GM23248 (cell line): ENCODE results near the gene MMP23B.

Source experiments
- EZH2 ChIP-seq: fragments of 200-600 bp; sonication (generic); IDR thresholded peaks from 2 replicates; pipeline ENCODE4 v1.6.1; 2018; ENCODE audit warnings: antibody characterized with exemption, mild to moderate bottlenecking; ENCODE audit not compliant: insufficient read depth, poor library complexity, severe bottlenecking
- EZH2phosphoT487 ChIP-seq: fragments of 200-600 bp; sonication (generic); IDR thresholded peaks from 2 replicates; pipeline ENCODE4 v1.6.1; 2018; ENCODE audit warnings: antibody characterized with exemption, moderate library complexity, mild to moderate bottlenecking, low read depth; ENCODE audit not compliant: insufficient read depth

- TF ChIP-seq EZH2 (no peak), EZH2phosphoT487 (no peak)
These were observed 17.6 kb upstream of the MMP23B start for GRCh38 chr1:1614204-1614953.
